Mesendoderm (in vitro differentiated cells): Measurements from ENCODE around the gene CCDC148.
"Not testable (repeated sequence)": the region's sequence is repeated elsewhere in the genome, so short reads cannot be mapped to it uniquely, and the experiment has no call there.

Experiments used
- DNase-seq: peaks from one replicate; pipeline ENCODE4 v3.0.0; 2013
- H2AK5ac ChIP-seq: 2 replicates; pipeline ENCODE4 v1.6.1; 2013; ENCODE audit warnings: low read length, inconsistent platforms
- H2BK120ac ChIP-seq: 2 replicates; pipeline ENCODE4 v1.6.1; 2013; ENCODE audit warnings: low read depth, mild to moderate bottlenecking, low read length, moderate library complexity, mixed read lengths
- H2BK15ac ChIP-seq: replicated peaks from 2 replicates; pipeline ENCODE4 v1.6.1; 2013; ENCODE audit warnings: low read depth, mild to moderate bottlenecking, moderate library complexity
- H2BK5ac ChIP-seq: 2 replicates; pipeline ENCODE4 v1.6.1; 2013; ENCODE audit warnings: low read length, inconsistent platforms
- H3K18ac ChIP-seq: 2 replicates; pipeline ENCODE4 v1.6.1; 2013; ENCODE audit warnings: mild to moderate bottlenecking, low read length, mixed read lengths
- H3K23ac ChIP-seq: one replicate; pipeline ENCODE4 v1.6.1; 2013; ENCODE audit warnings: low read length
- H3K27ac ChIP-seq: 2 replicates; pipeline ENCODE4 v1.5.1; 2013; ENCODE audit warnings: low read depth, mild to moderate bottlenecking, inconsistent platforms, low read length, moderate library complexity
- H3K27me3 ChIP-seq: 2 replicates; pipeline ENCODE4 v1.6.1; 2013; ENCODE audit warnings: low read length, control low read depth, mild to moderate bottlenecking, inconsistent platforms; ENCODE audit not compliant: insufficient read depth, poor library complexity
- H3K36me3 ChIP-seq: 2 replicates; pipeline ENCODE4 v1.6.1; 2013; ENCODE audit warnings: low read length, inconsistent platforms; ENCODE audit not compliant: control insufficient read depth, insufficient read depth
- H3K4ac ChIP-seq: one replicate; pipeline ENCODE4 v1.6.1; 2013; ENCODE audit warnings: low read depth, mild to moderate bottlenecking, low read length, moderate library complexity
- H3K4me1 ChIP-seq: 2 replicates; pipeline ENCODE4 v1.6.1; 2013; ENCODE audit warnings: low read depth, low read length, inconsistent platforms; ENCODE audit not compliant: control insufficient read depth
- H3K4me2 ChIP-seq: 2 replicates; pipeline ENCODE4 v1.6.1; 2013; ENCODE audit warnings: low read length
- H3K4me3 ChIP-seq: 2 replicates; pipeline ENCODE4 v1.5.1; 2013; ENCODE audit warnings: mild to moderate bottlenecking, low read length
- H3K56ac ChIP-seq: one replicate; pipeline ENCODE4 v1.6.1; 2013; ENCODE audit warnings: low read length
- H3K79me1 ChIP-seq: 2 replicates; pipeline ENCODE4 v1.6.1; 2013; ENCODE audit warnings: low read length, inconsistent platforms
- H3K79me2 ChIP-seq: 2 replicates; pipeline ENCODE4 v1.6.1; 2013; ENCODE audit warnings: mild to moderate bottlenecking, low read length; ENCODE audit not compliant: control insufficient read depth, insufficient read depth
- H3K9ac ChIP-seq: 2 replicates; pipeline ENCODE4 v1.6.1; 2013; ENCODE audit warnings: low read length, inconsistent platforms
- H4K5ac ChIP-seq: one replicate; pipeline ENCODE4 v1.6.1; 2013; ENCODE audit warnings: low read length
- H4K8ac ChIP-seq: one replicate; pipeline ENCODE4 v1.6.1; 2013; ENCODE audit warnings: low read depth, mild to moderate bottlenecking, control low read depth, low read length, moderate library complexity
- WGBS: extraction: QIAGEN DNeasy Blood & Tissue Kit; methylation state at CpG from one replicate; pipeline ENCODE4 v1.1.7; 2013; ENCODE audit warnings: low lambda C conversion rate, missing lambda C conversion rate; ENCODE audit not compliant: insufficient coverage; ENCODE audit errors: extremely low coverage; 5-methylcytosine and 5-hydroxymethylcytosine counted together

The CCDC148 gene

DNA sequence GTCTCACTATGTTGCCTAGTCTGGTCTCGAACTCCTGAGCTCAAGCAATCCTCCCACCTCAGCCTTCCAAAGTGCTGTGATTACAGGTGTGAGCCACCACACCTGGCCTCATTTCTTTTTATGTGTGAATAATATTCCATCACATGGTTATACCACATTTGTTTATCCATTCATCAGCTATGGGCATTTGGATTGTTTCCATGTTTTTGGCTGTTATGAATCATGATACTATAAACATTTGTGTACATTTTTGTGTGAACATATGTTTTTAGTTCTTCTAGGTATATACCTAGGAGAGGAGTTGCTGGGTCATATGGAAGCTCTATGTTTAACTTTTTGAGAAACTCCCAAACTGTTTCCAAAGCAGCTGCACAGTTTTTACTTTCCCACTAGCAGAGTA is 24.6 kb upstream of the CCDC148 start:
- Histone ChIP-seq H2BK5ac (no peak overlapping the region), H4K8ac (no peak overlapping the region), H3K18ac (no peak overlapping the region), H3K4me3 (no peak overlapping the region), H3K79me1 (peaks cover 7% of the 10 kb centered on the region), H3K4ac (no peak overlapping the region), H3K4me2 (no peak overlapping the region), H3K36me3 (no peaks in the 10 kb centered on the region), H3K27ac (no peak overlapping the region), H3K56ac (no peak overlapping the region), H4K5ac (no peak overlapping the region), H3K27me3 (no peaks in the 10 kb centered on the region), H3K79me2 (peaks cover 21% of the 10 kb centered on the region), H2BK15ac (no peak overlapping the region), H3K23ac (no peak overlapping the region), H2BK120ac (no peak overlapping the region), H2AK5ac (no peak overlapping the region), H3K9ac (no peak overlapping the region), H3K4me1 (no peaks in the 10 kb centered on the region)
- DNase-seq, result no peak
- WGBS, result no CpG with 5 or more reads among the region's 1 CpG

DNA sequence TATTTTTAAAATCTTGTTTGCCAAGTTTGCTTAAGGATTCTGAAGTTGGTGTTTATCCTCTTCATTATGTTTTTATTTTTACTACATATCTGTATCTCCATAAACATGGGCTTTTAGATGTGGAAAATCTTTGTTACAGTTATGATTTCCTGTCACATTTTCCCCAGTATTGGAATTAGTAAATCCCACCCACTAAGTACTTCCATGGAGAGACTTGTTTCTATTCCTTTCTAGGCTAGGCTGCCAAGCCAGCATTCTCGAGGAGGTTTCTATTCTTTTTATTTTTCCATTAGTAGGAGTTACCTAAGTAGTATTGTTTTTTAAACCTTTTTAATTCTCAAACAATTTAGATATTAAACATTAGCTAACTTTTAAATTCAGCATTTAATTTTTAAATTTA is 22.3 kb upstream of the CCDC148 start:
- Histone ChIP-seq H3K56ac (no peak overlapping the region), H3K4ac (no peak overlapping the region), H3K4me1 (no peaks in the 10 kb centered on the region), H3K18ac (no peak overlapping the region), H2BK120ac (no peak overlapping the region), H3K4me2 (no peak overlapping the region), H2BK15ac (no peak overlapping the region), H4K5ac (no peak overlapping the region), H2AK5ac (no peak overlapping the region), H3K79me1 (peaks cover 7% of the 10 kb centered on the region), H3K27ac (no peak overlapping the region), H3K4me3 (no peak overlapping the region), H3K27me3 (no peaks in the 10 kb centered on the region), H3K36me3 (no peaks in the 10 kb centered on the region), H4K8ac (no peak overlapping the region), H3K9ac (no peak overlapping the region), H2BK5ac (no peak overlapping the region), H3K23ac (no peak overlapping the region), H3K79me2 (peaks cover 8% of the 10 kb centered on the region)
- WGBS, result no CpG with 5 or more reads among the region's 1 CpG
- DNase-seq, result no peak

GRCh38 chr2:158478237-158478636 is 21.7 kb upstream of the CCDC148 start:
- Histone ChIP-seq H3K4ac (no peak overlapping the region), H3K23ac (no peak overlapping the region), H3K27me3 (no peaks in the 10 kb centered on the region), H3K56ac (no peak overlapping the region), H3K4me2 (no peak overlapping the region), H4K5ac (no peak overlapping the region), H3K79me1 (peaks cover 7% of the 10 kb centered on the region), H2AK5ac (no peak overlapping the region), H4K8ac (no peak overlapping the region), H3K18ac (no peak overlapping the region), H3K4me1 (no peaks in the 10 kb centered on the region), H2BK120ac (no peak overlapping the region), H2BK5ac (no peak overlapping the region), H2BK15ac (no peak overlapping the region), H3K4me3 (no peak overlapping the region), H3K9ac (no peak overlapping the region), H3K79me2 (peaks cover 8% of the 10 kb centered on the region), H3K36me3 (no peaks in the 10 kb centered on the region), H3K27ac (no peak overlapping the region)
- DNase-seq, result no peak
- no CpG with 5 or more reads among the region's 6 CpGs for WGBS

DNA sequence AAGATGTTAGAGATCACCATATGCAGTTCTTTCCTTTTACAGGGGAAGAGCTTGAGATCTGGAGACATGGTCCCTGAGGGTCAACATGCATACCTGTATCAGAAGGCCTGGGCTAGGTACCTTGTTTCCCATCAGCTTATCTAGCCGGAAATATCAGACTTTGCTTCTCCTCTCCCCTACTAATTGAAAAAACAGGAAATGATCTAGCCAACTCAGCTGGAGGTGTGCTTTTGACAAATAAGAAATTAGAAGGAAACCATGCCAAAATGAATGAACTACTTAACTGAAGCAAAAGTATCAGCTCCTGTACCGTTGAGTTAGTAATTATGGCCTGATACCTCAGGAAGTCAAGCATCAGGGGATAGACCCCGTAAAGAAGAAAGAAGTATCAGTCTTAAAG is 20.6 kb upstream of the CCDC148 start:
- no peak overlapping the region for H3K9ac ChIP-seq
- H2AK5ac ChIP-seq, result no peak overlapping the region
- no peaks in the 10 kb centered on the region for H3K4me1 ChIP-seq
- H3K27ac ChIP-seq, result no peak overlapping the region
- H3K4me2 ChIP-seq, result no peak overlapping the region
- no peak overlapping the region for H3K23ac ChIP-seq
- no peak overlapping the region for H2BK5ac ChIP-seq
- no peaks in the 10 kb centered on the region for H3K27me3 ChIP-seq
- no peak overlapping the region for H4K8ac ChIP-seq
- no peak overlapping the region for H2BK120ac ChIP-seq
- peaks cover 6% of the 10 kb centered on the region for H3K79me2 ChIP-seq
- no peak overlapping the region for H3K4me3 ChIP-seq
- no CpG with 5 or more reads among the region's 3 CpGs for WGBS
- no peak overlapping the region for H3K18ac ChIP-seq
- no peak overlapping the region for H3K56ac ChIP-seq
- no peaks in the 10 kb centered on the region for H3K36me3 ChIP-seq
- H3K79me1 ChIP-seq, result peaks cover 7% of the 10 kb centered on the region
- H3K4ac ChIP-seq, result no peak overlapping the region
- peak; percentile 34 for DNase-seq
- no peak overlapping the region for H4K5ac ChIP-seq
- H2BK15ac ChIP-seq, result no peak overlapping the region

- H3K9ac ChIP-seq, H3K27ac ChIP-seq, DNase-seq, H2BK120ac ChIP-seq, H4K8ac ChIP-seq, H2AK5ac ChIP-seq, H3K79me2 ChIP-seq, H3K36me3 ChIP-seq, H3K4me2 ChIP-seq, H3K23ac ChIP-seq, H3K4me3 ChIP-seq, H3K56ac ChIP-seq, H3K79me1 ChIP-seq, H3K4ac ChIP-seq, H2BK15ac ChIP-seq, H2BK5ac ChIP-seq, H3K4me1 ChIP-seq, H3K18ac ChIP-seq, H4K5ac ChIP-seq, H3K27me3 ChIP-seq: not testable (repeated sequence)
- no CpG with 5 or more reads among the region's 3 CpGs for WGBS
These were observed 18.0 kb upstream of the CCDC148 start for GRCh38 chr2:158474526-158475011.

DNA sequence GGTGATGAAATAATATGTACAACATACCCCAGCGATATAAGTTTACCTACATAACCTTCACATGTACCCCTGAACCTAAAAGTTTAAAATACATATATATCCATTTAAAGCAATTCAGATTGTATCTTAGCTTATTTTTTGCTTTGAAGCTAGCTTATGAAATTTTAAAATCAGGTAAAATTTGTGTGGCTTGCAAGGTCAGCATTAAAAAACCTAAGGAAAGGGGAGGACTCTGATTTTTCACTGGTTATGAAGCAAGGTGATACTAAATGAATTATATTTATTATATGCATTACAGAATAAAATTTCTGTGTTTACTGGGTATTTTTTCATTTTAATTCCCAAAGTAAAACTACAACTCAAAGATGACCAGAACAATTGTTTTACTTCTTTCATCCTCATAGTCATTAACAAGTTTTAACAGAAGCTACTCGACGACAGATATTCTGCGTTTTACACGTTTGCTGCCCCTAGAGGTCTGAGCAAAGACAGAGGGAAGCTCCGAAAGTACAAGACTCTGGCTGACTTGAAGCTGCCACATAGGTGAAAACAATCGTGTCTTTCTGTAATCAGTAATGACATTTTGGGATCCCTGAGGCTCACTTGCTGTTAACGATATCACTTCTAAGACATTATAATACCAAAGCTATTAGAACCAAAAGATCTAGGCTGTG is 17.3 kb upstream of the CCDC148 start:
- H3K27me3 ChIP-seq, result no peaks in the 10 kb centered on the region
- H3K56ac ChIP-seq, result no peak overlapping the region
- H3K4ac ChIP-seq, result no peak overlapping the region
- WGBS, result no CpG with 5 or more reads among the region's 8 CpGs
- H3K18ac ChIP-seq, result no peak overlapping the region
- H3K79me2 ChIP-seq, result peaks cover 4% of the 10 kb centered on the region
- no peaks in the 10 kb centered on the region for H3K4me1 ChIP-seq
- H3K9ac ChIP-seq, result no peak overlapping the region
- H4K5ac ChIP-seq, result no peak overlapping the region
- H2AK5ac ChIP-seq, result no peak overlapping the region
- H3K4me3 ChIP-seq, result no peak overlapping the region
- H3K79me1 ChIP-seq, result peaks cover 6% of the 10 kb centered on the region
- H2BK15ac ChIP-seq, result no peak overlapping the region
- no peak overlapping the region for H2BK120ac ChIP-seq
- no peak overlapping the region for H2BK5ac ChIP-seq
- no peaks in the 10 kb centered on the region for H3K36me3 ChIP-seq
- peak; percentile 74 for DNase-seq
- no peak overlapping the region for H3K4me2 ChIP-seq
- H3K27ac ChIP-seq, result no peak overlapping the region
- H4K8ac ChIP-seq, result no peak overlapping the region
- no peak overlapping the region for H3K23ac ChIP-seq
